Loucy (cell line): ENCODE measurements around the gene ZNF195.
"Not testable (repeated sequence)": the region's sequence is repeated elsewhere in the genome, so short reads cannot be mapped to it uniquely, and the experiment has no call there.

Experiments
- H2AFZ ChIP-seq: fragments of 200-600 bp; sonication (generic); 2 replicates; pipeline ENCODE4 v1.6.0; 2016; ENCODE audit warnings: antibody characterized with exemption, mild to moderate bottlenecking, low read length, moderate library complexity
- H3F3A ChIP-seq: fragments of 200-600 bp; 2 replicates; pipeline ENCODE4 v1.6.0; 2016; ENCODE audit warnings: antibody characterized with exemption, low read depth, mild to moderate bottlenecking
- H3K27me3 ChIP-seq: fragments of 200-600 bp; sonication (generic); 2 replicates; pipeline ENCODE4 v1.6.1; 2014; ENCODE audit warnings: low read length, mild to moderate bottlenecking; ENCODE audit not compliant: insufficient read depth, poor library complexity, severe bottlenecking
- H3K36me3 ChIP-seq: fragments of 200-600 bp; sonication (generic); 2 replicates; pipeline ENCODE4 v1.6.1; 2016; ENCODE audit warnings: low read length; ENCODE audit not compliant: insufficient read depth
- H3K4me1 ChIP-seq: fragments of 200-600 bp; sonication (generic); 2 replicates; pipeline ENCODE4 v1.5.1; 2014; ENCODE audit warnings: low read length, mild to moderate bottlenecking; ENCODE audit not compliant: insufficient read depth, poor library complexity, severe bottlenecking
- H3K4me2 ChIP-seq: fragments of 200-600 bp; sonication (generic); 2 replicates; pipeline ENCODE4 v1.6.0; 2014; ENCODE audit warnings: antibody characterized with exemption, low read length, low read depth, mild to moderate bottlenecking; ENCODE audit not compliant: poor library complexity, severe bottlenecking
- H3K4me3 ChIP-seq: fragments of 200-600 bp; sonication (generic); 2 replicates; pipeline ENCODE4 v1.5.1; 2014; ENCODE audit warnings: low read length, mild to moderate bottlenecking, mixed read lengths; ENCODE audit not compliant: poor library complexity, severe bottlenecking
- H3K79me2 ChIP-seq: fragments of 200-600 bp; sonication (generic); 2 replicates; pipeline ENCODE4 v1.6.1; 2014; ENCODE audit warnings: low read length; ENCODE audit not compliant: insufficient read depth
- H3K9ac ChIP-seq: fragments of 200-600 bp; sonication (generic); 2 replicates; pipeline ENCODE4 v1.6.0; 2014; ENCODE audit warnings: mild to moderate bottlenecking, low read depth, low read length, moderate library complexity; ENCODE audit not compliant: poor library complexity, severe bottlenecking
- H3K9me2 ChIP-seq: fragments of 200-600 bp; sonication (generic); replicated peaks from 2 replicates; pipeline ENCODE4 v1.6.1; 2016; ENCODE audit warnings: low read depth, low read length, mixed read lengths
- H3K9me3 ChIP-seq: fragments of 200-600 bp; sonication (generic); 2 replicates; pipeline ENCODE4 v1.6.1; 2014; ENCODE audit warnings: mild to moderate bottlenecking, antibody characterized with exemption, low read length, low read depth; ENCODE audit not compliant: insufficient read depth
- H4K20me1 ChIP-seq: fragments of 200-600 bp; sonication (generic); 2 replicates; pipeline ENCODE4 v1.6.0; 2014; ENCODE audit warnings: antibody characterized with exemption, low read length, mild to moderate bottlenecking; ENCODE audit not compliant: insufficient read depth, poor library complexity, severe bottlenecking
- EZH2phosphoT487 ChIP-seq: fragments of 200-600 bp; IDR thresholded peaks from 2 replicates; pipeline ENCODE4 v1.6.1; 2018; ENCODE audit warnings: antibody characterized with exemption, mild to moderate bottlenecking, moderate library complexity, borderline replicate concordance
- TF ChIP-seq, protein P1 (sequence below): fragments of 200-600 bp; sonication (generic); conservative IDR thresholded peaks from 2 replicates; pipeline ENCODE4 v1.5.1; 2014; ENCODE audit warnings: mild to moderate bottlenecking, antibody characterized with exemption, low read length

The ZNF195 gene

DNA sequence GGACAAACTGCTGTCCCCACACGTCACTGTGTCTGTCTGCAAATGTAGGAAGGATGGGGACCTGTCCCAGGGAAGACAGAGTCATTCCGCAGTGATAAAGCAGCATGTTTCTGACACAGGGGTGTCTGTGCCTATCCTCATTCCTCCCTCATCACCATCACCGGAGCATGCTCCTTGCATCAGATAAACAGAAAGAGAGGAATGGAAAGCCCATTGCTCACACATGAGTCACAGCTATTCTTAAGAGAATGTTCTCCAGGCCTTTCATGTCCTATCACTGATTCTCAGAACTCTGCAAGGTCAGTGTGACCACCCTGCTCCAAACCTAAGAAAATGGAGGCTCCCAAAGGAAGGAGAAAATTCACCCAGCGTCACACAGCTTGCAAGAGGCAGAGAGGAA lies 38.9 kb downstream of the ZNF195 start:
- Histone ChIP-seq H3K4me2 (no peak overlapping the region), H3K4me3 (no peak overlapping the region), H3F3A (no peaks in the 10 kb centered on the region), H3K79me2 (no peaks in the 10 kb centered on the region), H3K27me3 (no peaks in the 10 kb centered on the region), H3K9ac (no peak overlapping the region), H3K9me2 (no peaks in the 10 kb centered on the region), H4K20me1 (no peaks in the 10 kb centered on the region), H2AFZ (no peak overlapping the region; the same call in 1 of the 2 replicates), H3K4me1 (no peaks in the 10 kb centered on the region), H3K36me3 (no peaks in the 10 kb centered on the region), H3K9me3 (no peaks in the 10 kb centered on the region)
- no peak for TF ChIP-seq EZH2phosphoT487
- TF ChIP-seq, protein P1, sequence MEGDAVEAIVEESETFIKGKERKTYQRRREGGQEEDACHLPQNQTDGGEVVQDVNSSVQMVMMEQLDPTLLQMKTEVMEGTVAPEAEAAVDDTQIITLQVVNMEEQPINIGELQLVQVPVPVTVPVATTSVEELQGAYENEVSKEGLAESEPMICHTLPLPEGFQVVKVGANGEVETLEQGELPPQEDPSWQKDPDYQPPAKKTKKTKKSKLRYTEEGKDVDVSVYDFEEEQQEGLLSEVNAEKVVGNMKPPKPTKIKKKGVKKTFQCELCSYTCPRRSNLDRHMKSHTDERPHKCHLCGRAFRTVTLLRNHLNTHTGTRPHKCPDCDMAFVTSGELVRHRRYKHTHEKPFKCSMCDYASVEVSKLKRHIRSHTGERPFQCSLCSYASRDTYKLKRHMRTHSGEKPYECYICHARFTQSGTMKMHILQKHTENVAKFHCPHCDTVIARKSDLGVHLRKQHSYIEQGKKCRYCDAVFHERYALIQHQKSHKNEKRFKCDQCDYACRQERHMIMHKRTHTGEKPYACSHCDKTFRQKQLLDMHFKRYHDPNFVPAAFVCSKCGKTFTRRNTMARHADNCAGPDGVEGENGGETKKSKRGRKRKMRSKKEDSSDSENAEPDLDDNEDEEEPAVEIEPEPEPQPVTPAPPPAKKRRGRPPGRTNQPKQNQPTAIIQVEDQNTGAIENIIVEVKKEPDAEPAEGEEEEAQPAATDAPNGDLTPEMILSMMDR, result no peak

DNA sequence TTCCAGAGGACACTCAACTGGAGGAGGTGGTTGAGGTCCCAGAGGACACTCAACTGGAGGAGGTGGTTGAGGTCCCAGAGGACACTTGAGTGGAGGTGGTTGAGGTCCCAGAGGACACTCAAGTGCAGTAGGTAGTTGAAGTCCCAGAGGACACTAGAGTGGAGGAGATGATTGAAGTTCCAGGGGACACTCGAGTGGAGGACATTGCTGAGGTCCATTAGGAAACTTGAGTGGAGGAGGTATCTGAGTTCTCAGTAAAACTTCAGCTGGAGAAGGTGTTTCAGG lies 39.7 kb downstream of the ZNF195 start:
- H3K4me2 ChIP-seq, result no peak overlapping the region
- no peaks in the 10 kb centered on the region for H3K27me3 ChIP-seq
- no peaks in the 10 kb centered on the region for H3F3A ChIP-seq
- no peaks in the 10 kb centered on the region for H3K79me2 ChIP-seq
- no peak overlapping the region for H3K4me3 ChIP-seq
- no peak for TF ChIP-seq EZH2phosphoT487
- TF ChIP-seq, protein P1, result no peak
- no peaks in the 10 kb centered on the region for H3K36me3 ChIP-seq
- no peaks in the 10 kb centered on the region for H3K4me1 ChIP-seq
- no peak overlapping the region for H2AFZ ChIP-seq
- no peaks in the 10 kb centered on the region for H3K9me2 ChIP-seq
- no peaks in the 10 kb centered on the region for H3K9me3 ChIP-seq
- H4K20me1 ChIP-seq, result no peaks in the 10 kb centered on the region
- H3K9ac ChIP-seq, result no peak overlapping the region

DNA sequence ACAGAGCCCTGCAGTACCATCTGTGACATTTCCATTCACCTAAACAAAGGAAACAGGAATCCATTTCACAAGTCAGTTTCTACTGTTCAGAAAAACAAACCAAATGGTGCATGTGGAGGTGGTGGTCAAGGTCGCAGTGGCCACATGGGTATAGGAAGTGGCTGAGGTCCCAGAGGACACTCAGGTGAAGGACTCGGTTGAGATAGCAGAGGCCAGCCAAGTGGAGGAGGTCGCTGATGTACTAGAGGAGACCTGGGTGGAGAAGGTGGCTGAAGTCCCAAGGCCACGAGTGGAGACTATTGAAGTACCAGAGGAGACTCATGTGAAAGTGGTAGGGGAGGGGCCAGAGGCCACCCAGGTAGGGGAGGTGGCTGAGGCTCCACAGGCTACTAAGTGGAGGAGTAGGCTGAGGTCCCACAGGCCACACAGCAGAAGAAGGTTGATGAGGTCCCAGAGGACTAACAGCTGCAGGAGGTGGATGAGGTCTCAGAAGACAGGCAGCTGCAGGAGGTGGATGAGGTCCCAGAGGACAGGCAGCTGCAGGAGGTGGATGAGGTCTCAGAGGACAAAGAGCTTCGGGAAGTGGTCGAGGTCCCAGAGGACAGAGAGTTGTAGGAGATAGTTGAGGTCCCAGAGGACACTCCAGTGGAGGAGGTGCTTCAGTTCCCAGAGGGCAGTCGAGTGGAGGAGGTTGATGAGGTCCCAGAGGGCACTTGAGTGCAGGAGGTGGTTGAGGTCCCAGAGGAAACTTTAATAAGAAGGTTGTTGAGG lies 40.2 kb downstream of the ZNF195 start:
- Histone ChIP-seq H3K4me2 (no peak overlapping the region), H3F3A (no peaks in the 10 kb centered on the region), H3K9me3 (no peaks in the 10 kb centered on the region), H4K20me1 (no peaks in the 10 kb centered on the region), H2AFZ (no peak overlapping the region), H3K36me3 (no peaks in the 10 kb centered on the region), H3K4me1 (no peaks in the 10 kb centered on the region), H3K4me3 (no peak overlapping the region), H3K27me3 (no peaks in the 10 kb centered on the region), H3K79me2 (no peaks in the 10 kb centered on the region), H3K9ac (no peak overlapping the region), H3K9me2 (no peaks in the 10 kb centered on the region)
- no peak for TF ChIP-seq EZH2phosphoT487
- TF ChIP-seq, protein P1, result no peak

DNA sequence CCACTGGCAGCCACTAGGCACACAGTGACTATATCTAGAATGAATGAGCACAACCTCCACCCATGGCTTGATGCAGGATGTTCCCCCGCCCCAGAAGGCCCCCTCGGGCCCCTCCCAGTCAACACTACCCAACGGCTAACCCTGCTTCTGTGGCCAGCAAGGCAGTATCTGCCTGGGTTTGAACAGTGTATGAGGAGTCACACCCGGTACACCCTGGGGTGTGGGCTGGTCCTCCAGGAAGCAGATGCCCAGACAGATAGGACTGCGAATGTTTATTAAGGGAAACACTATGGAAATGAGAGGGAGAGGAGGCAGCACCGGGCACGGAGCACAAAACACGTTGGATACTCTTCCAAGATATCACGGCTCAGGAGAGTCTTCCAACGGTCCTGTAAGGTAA lies 42.5 kb downstream of the ZNF195 start:
- not testable (repeated sequence) for H3K79me2 ChIP-seq, H3K27me3 ChIP-seq, H3K4me3 ChIP-seq, H3K4me2 ChIP-seq, H3F3A ChIP-seq, H3K9ac ChIP-seq, H3K4me1 ChIP-seq, H3K9me3 ChIP-seq, H2AFZ ChIP-seq, H3K36me3 ChIP-seq, H3K9me2 ChIP-seq, H4K20me1 ChIP-seq

DNA sequence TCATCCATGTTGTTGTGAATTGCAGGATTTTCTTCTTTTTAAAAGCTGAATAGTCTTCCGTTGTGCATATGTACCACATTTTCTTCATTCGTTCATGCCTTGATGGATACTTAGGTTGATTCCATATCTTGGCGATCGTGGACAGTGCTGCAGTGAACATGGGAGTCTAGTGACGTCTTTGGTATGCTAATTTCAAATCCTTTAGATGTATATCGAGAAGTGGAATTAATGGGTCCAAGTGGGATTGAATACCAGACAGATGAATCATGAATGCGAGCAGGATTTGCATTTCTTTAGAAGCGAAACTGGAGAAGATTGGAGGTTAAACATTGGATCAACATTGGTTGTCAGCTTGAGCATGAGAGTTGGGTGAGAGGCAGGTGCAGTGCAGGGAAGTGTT lies 45.8 kb downstream of the ZNF195 start:
- not testable (repeated sequence) for H3K9me3 ChIP-seq, H3K4me3 ChIP-seq, H3K9me2 ChIP-seq, H3K79me2 ChIP-seq, H3K4me2 ChIP-seq, H3K36me3 ChIP-seq, H3K4me1 ChIP-seq, H4K20me1 ChIP-seq, H3K9ac ChIP-seq, H3F3A ChIP-seq, H3K27me3 ChIP-seq, H2AFZ ChIP-seq
